Hematopoietic multipotent progenitor cell treated with erythropoietin and hydrocortisone succinate and interleukin-3 and kit ligand, for 4 days (in vitro differentiated cells): ENCODE data around the gene TRIM41.
"Not testable (repeated sequence)": the region's sequence is repeated elsewhere in the genome, so short reads cannot be mapped to it uniquely, and the experiment has no call there.

Experiments
- DNase-seq: peaks from one replicate; pipeline ENCODE4 v3.0.0-alpha.2; 2015

TRIM41 gene

DNA sequence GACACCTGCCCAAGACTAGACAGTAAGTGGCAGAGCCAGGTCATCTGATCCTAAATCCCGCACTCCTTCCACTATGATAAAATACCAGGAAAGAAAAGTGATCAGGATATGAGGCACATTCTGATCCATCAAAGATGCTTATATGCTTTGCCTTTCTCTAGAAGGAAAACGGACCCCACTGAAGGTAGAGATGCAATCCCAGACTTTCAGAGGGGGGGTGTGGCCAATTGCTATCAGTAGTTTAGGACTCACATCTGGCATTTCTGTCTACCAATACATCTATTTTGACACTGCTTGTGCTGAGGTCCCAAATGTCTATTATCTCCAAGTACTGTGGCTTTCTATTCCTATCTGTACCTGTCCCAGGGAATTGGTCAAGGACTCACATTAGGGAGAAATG is 36.2 kb downstream of the TRIM41 start:
- DNase-seq, result peak; percentile 50

DNA sequence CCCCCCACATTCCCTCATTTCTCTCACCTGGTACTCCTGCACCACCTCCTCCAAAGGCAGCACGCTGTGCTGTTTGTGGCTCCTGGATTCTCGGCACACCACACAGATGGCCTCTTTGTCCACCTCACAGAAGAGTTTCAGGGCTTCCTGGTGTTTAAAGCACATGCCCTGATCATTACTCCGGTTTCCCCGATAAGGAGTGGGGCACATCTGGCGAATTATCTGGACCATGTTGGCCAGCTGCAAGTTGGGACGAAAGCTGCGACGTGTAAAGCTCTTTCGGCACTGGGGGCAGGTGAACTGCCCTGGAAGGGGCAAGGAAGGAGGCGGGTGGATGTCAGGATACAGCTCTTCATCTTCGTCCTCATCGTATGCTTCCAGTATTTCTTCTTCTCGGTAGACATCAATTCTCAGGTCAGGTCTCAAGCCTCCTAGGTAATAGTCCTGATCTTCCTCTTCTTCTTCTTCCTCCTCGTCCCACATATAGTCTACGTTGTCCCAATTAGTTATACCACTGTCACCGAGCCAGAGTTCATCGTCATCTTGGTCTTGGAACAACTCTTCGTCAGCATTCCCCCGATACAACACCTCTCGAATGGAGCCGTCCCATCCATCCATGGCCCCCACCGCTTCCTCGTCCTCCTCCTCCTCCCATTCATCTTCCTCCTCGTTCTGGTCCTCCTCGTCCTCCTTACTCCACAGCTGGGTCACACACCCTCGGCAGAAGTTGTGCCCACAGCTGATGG is 37.1 kb downstream of the TRIM41 start:
- DNase-seq, result peak; percentile 48

DNA sequence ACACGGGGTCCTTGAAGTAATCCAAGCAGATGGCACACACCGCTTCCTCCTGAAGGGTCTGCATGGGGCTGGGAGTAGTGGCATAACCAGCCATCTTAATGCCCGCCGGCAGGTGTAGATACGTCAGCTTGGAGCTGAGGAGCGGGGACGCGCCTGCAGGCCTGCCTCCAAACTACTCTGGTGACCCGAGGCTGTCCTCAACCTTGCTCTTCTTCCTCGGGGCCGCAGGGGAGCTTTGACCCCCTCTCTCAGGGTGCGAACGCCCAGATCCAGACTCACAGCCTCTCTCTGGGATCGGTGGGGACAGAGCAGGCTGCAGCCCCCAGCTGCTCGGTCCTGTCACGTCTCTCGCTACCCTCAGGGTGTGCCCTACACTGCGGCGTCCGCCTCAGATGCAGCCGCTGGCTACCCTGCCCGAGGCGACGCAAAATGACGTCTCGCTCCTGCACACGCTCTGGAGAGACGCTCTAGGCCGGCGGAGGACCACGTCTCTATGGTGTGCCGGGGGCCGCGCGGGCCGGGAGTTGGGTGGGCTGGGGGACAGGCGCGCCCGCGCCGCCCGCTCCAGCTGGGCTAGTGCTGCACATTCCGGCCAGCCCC is 37.7 kb downstream of the TRIM41 start, which contains the start of gene TRIM52:
Gene TRIM52 (minus strand): TSS at position 424 of the 600 bp plus-strand sequence. CDS start 330 bp downstream, at position 94.
- peak; percentile 97 for DNase-seq

DNA sequence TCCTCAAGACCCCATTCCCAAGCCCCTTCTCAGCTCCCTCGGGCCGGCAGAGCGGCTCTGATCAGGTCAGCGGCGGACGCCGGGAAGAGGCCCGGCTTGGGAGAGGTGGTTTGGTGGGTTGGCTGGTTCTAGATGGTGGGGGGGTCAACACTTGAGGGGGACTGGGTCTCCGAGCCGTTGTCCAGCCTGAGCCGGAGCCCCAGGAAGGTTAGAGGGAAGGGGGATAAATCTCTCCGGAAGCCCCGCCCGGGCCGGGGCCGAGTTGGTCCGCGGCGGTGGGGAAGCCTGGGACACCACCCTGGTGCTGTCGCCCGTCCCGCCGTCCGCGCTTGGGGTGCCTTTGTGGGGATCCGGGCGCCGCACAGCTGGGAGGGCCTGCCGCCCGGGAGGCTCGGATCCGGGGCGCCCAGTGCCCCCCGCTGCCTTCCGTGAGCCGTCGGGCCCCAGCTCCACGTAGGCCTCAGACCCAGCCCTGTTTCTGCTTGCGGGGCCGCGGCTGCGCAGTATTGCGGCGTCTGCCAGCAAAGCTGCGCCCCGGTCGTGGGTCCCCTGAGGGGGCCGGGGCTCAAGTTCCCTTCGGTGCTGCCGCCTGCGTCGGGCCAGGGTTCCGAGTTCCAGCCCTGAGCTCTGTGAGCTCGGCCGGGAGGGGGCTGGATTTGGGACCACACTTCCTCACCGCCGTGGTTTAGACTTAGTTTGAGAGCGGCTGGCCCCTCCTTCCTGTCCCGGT is 38.4 kb downstream of the TRIM41 start:
- DNase-seq, result peak; percentile 93

DNA sequence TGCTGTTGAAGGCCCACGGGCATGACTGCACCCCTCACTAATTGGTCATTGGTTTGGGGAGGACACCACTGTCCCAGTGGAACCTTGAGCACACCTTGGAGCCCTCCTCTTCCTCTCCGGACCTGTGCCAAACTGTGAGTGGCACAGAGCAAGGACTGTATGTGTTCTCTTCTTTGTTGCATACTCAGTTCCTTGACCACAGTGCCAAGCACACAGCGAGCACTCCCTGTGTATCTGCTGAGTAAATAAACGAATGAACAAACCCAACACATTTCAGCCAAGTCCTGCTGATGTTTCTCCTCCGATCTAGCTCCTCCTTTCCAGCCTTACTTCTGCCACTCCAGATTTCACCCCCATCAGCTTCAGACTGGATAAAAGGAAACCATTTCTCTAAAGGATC is 40.6 kb downstream of the TRIM41 start:
- DNase-seq, result no peak

DNA sequence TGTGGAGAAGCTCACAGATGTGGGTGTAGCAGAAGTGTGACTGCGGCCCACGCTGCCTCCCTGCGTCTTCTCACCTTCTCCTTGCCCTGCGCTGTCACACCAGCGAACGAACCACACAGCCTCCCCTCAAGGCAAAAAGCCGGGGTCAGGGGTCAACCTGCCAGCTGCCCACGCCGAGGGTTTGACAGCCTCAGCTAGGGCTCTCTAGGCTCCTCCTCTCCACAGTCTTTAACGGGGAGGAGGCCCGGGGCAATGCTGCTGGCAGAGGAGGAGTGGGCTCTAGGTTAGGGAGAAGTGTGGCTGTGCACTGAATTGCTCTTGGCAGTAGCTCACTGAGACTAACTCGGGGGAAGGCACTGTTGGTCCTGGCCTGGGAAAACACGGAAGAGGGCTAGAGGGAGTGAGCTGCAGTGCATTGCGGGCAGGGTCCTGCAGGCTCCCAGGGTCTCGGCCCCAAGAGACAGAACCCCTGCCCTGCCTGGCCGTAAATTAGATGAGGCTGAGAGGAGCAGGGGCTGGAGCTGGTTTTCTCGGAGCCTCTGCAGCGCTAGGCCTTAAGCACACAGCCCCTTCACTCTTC is 42.1 kb downstream of the TRIM41 start:
- no peak for DNase-seq

DNA sequence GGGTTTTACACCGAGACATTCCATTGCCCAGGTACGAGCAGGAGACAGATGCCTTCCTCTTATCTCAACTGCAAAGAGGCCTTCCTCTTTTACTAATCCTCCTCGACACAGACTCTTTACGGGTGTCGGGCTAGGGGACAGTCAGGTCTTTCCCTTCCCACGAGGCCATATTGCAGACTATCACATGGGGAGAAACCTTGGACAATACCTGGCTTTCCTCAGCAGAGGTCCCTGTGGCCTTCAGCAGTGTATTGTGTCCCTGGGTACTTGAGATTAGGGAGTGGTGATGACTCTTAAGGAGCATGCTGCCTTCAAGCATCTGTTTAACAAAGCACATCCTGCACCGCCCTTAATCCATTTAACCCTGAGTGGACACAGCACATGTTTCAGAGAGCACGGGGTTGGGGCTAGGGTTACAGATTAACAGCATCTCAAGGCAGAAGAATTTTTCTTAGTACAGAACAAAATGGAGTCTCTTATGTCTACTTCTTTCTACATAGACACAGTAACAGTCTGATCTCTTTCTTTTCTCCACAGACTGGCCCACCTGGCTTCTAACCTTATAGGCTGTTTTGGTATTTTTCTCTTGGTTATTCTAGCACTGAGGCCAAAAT is 44.3 kb downstream of the TRIM41 start:
- DNase-seq, result not testable (repeated sequence)

DNA sequence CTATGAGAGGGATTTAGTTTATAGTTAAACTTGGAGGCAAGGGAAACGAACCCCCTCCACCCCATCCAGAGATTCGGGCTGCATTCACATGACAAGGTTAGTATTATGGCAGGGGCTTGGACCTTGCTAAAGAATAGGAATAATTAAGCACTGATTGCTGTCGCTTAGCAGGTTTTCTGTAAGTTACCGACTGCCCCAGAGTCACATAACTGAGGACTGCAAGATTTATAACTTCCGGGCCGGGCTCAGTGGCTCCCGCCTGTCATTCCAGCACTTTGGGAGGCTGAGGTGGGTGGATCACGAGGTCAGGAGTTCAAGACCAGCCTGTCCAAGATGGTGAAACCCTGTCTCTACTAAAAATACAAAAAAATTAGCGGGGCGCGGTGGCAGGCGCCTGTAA is 44.8 kb downstream of the TRIM41 start:
- DNase-seq, result not testable (repeated sequence)

DNA sequence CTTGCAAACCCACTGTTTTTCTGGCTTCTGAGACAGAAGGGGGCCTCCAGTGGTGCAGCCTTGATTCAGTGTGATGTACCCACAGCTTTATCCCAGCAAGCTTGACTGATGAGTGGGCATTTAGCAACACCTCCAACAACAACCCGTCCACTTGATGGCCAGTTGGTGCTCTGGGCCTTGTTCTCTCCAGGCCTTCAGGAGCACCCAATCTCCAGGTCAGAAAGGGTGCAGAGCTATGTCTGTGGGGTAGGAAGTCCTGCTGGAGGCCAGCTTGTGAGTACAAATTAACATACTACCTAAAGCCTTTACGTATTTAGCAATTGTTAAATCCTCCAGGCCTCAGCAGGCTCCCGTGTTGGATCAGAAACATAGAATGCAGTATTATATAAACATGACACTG is 48.0 kb downstream of the TRIM41 start:
- no peak for DNase-seq

DNA sequence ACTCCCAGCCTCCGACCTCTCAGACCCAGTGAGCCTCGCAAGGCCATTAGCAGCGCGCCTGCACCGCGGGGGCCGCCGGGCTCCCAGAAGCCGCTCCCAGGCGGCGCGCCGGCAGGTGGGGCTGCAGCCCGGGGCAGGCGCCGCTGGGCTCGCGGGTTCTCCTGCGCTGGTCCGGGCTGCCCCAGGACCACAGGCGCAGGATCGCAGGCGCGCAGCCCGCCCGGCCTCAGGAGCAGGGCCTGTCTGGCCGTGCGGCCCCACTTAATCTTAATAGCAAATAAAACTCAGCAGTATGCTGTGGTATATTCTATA is 50.3 kb downstream of the TRIM41 start:
- DNase-seq, result peak; percentile 65

DNA sequence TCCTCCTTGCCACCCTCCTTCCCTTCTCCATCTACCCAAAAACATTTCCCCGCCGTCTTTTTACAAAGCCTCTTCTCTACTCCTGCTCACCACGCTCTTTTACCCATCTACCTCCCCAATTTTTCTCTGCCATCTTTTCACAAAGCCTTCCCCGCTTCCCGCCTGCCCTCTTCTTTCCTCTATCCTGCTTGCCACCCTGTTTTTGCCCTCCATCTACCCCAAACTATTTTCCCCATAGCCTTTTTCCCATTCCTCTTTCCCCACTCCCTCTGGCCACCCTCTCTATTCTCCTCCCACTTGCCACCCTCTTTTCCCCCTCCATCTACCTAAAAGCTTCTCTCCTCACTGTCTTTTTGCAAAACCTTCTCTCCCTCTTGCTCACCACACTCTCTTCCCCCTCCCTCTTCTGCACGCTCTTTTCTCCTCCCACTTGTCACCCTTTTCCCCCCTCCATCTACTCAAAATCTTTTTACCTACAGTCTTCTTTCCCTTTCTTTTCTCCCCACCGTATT is 57.2 kb downstream of the TRIM41 start:
- DNase-seq, result no peak

DNA sequence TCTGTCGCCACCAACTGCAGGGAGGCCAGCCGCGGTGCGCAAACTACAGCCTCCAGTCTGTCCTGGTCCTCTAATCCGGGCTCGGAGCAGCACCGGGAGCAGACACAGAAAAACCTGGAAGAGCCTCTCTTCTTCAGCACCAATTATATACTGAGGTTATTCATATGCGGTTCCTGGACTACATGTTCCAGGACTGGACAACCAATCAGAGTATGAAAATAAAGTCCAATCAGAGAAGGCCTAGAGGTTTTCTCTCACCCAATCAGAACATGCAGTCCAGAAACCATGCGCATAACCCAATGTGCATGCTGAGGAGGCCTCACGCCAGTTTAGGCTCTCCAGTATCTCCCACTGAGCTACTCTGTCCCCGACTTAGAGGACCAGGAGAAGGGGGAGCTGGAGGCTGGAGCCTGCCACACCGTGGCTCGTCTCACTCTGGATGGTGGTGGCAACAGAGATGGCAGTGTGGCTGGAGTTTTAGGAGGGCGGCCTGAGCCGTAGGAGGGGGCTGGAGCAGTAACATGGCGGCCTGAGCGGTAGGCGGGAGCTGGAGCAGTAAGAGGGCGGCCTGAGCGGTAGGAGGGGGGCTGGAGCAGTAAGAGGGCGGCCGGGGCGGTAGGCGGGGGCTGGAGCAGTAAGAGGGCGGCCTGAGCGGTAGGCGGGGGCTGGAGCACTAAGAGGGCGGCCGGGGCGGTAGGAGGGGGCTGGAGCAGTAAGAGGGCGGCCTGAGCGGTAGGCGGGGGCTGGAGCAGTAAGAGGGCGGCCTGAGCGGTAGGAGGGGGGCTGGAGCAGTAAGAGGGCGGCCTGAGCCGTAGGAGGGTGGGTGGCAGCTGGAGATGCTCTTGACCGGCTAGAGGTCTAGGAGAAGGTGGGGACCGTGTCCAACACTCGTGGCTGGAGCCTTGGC is 58.2 kb downstream of the TRIM41 start:
- DNase-seq, result no peak

DNA sequence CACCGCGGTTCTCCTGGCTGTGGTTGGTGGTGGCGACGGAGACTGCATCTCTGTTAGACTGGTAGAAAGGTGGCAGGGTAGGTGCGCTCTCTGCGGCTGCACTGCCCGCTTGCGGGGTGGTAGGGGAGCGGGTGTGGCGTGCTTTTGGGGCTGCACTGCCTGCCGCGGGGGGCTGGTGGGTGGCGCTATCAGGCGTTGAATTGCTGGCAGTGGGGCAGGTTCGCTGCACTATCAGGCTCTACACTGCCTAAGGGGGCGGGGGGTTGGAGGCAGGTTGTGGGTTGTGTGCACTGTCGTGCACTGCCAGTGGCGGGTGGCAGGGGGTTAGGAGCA is 58.9 kb downstream of the TRIM41 start:
- no peak for DNase-seq

DNA sequence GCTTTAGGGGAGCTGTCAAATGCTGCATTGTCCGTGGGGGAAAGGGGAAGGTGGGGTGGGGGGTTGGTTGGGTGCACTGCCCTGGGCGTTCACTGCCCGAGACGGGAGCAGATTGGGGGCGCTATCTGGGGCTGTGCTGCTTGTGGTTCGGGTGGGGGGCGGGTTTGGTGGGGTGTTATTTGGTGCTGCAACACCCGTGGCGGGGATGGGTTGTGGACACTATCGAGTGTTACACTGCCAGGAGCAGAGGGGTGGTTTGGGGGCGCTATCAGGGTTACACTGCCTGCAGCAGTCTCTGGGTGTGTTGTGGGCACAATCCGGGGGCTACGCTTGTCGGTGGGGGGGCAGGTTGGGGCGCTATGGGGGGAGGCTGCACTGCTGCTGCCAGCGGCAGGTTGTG is 59.3 kb downstream of the TRIM41 start:
- not testable (repeated sequence) for DNase-seq

DNA sequence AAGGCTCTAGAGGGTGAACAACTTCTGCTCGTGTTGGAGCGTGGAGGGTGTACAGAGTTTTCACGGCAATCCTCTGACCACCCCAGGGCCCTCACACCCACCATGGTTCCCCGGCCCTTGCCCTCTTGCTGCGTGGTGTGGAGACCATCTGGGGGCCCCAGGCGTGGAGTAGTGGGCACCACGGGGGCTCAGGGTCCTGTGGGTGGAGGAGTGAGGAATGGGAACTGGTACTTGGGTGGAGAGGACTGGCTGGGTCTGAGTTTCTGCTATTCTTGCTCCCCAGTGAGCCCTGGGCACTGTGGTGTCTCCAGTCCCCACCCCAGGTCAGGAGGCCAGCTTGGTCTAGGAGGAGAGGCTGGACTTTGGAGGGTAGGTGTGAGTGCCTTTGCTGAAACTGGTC is 59.8 kb downstream of the TRIM41 start:
- no peak for DNase-seq

DNA sequence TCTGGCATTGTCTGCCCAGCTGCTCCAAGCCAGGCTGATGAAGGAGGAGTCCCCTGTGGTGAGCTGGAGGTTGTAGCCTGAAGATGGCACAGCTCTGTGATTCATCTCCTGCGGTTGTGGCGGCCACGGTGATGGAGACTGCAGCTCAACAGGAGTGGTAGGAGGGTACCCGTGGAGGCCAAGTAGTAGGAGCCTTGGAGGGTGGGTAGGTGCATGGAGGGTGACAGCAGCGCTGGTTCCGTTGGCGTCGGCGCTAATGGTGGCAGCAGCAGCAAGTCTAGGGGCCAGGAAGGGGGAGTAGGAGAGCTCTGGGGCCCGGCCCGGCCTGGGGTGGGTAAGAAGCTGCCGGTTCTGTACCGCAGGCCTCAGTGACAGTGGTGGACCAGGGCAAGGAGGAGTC is 60.3 kb downstream of the TRIM41 start:
- DNase-seq, result no peak

DNA sequence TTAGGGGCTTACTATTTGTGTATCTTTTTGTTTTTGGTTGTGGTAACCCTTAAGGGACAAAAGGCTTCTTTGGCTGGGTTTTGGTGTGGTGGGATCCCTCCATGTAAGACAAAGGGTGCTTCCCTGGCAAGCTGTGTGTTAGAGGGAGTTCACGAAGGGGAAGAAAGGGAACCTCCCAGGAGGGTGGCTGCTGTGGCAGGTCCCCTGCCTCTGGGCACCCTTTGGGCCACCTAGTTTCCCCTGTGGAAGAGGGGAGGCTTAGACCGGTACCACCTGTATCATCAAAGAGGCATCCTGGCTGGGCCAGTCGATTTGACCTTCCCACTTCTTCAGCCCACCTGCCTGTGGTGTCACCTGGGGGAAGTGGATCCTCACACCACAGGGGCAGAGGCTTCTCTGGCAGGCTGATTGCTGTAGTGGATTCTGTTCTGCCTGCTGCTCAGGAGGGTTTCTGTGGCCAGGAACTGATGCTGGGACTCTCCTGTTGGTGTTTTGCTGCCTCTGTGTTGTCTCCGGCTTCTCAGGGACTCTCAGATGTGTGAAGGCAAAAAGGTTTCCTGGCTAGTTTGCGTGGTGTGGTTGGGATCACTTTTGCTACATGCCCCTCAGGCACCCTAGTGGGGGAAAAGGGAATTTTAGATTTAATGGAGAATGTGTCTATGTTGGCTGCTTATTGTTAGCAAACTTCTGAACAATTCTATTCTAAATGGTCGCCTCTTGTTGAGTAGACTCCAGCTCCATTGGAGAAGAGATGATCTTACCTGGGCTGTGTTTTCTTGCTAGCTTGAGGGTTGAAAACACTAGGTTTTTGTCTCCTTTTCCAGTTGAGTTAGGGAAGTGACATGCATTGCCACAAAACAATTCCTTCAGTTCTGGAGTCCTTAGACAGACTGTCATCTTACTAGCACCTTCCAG is 61.0 kb downstream of the TRIM41 start:
- not testable (repeated sequence) for DNase-seq
